HepG2 (cell line): ENCODE measurements around the gene MYO15A. TPM values are rescaled to one million over a fixed set of nuclear protein-coding genes. Genes with fewer than 3 reads are reported as not detected.

Source experiments
- ELF1 ChIP-seq: sonication (generic); formaldehyde crosslinking; IDR thresholded peaks from 2 replicates; pipeline ENCODE4 v1.4.0; 2020; ENCODE audit warnings: missing genetic modification reagents
- ESRRA ChIP-seq: sonication (generic); formaldehyde crosslinking; IDR thresholded peaks from 2 replicates; pipeline ENCODE4 v1.5.1; 2020; ENCODE audit warnings: mild to moderate bottlenecking, low read depth, missing genetic modification reagents
- MAX ChIP-seq: IDR thresholded peaks from 2 replicates; pipeline ENCODE4 v1.6.1; 2012; ENCODE audit warnings: inconsistent platforms
- MEIS1 ChIP-seq: sonication (generic); formaldehyde crosslinking; IDR thresholded peaks from 2 replicates; pipeline ENCODE4 v1.9.0; 2021; ENCODE audit warnings: mild to moderate bottlenecking, missing genetic modification reagents, moderate library complexity, borderline replicate concordance
- NCOA2 ChIP-seq: sonication (generic); formaldehyde crosslinking; IDR thresholded peaks from 2 replicates; pipeline ENCODE4 v1.8.0; 2022; ENCODE audit warnings: inconsistent platforms
- PHF21A ChIP-seq: sonication (generic); formaldehyde crosslinking; IDR thresholded peaks from 2 replicates; pipeline ENCODE4 v1.5.0; 2020; ENCODE audit warnings: mild to moderate bottlenecking, missing genetic modification reagents
- SALL1 ChIP-seq: sonication (generic); formaldehyde crosslinking; IDR thresholded peaks from 2 replicates; pipeline ENCODE4 v1.8.0; 2022; ENCODE audit warnings: mild to moderate bottlenecking, missing genetic modification reagents
- SMAD9 ChIP-seq: sonication (generic); formaldehyde crosslinking; IDR thresholded peaks from 2 replicates; pipeline ENCODE4 v1.5.1; 2020; ENCODE audit warnings: mild to moderate bottlenecking, missing genetic modification reagents
- SMC3 ChIP-seq: IDR thresholded peaks from 2 replicates; pipeline ENCODE4 v1.6.1; 2011; ENCODE audit warnings: low read length, improper control_type of control experiment
- SOX6 ChIP-seq, 2 experiments: fragments of 450-650 bp in 1 of 2; sonication (generic) in 1 of 2; formaldehyde crosslinking in 1 of 2; IDR thresholded peaks; 2 replicates each; pipeline versions ENCODE4 v1.4.0 to v1.6.1; 2017 to 2020; ENCODE audit warnings: antibody characterized with exemption in 1 of 2, mild to moderate bottlenecking in 1 of 2, missing genetic modification reagents in 1 of 2
- SRSF4 ChIP-seq: fragments of 200-400 bp; formaldehyde crosslinking; IDR thresholded peaks from one replicate; pipeline ENCODE4 v1.6.1; 2018; ENCODE audit warnings: mild to moderate bottlenecking, low read depth, low read length, moderate library complexity; ENCODE audit not compliant: poor library complexity, severe bottlenecking
- SRSF9 ChIP-seq: fragments of 200-400 bp; formaldehyde crosslinking; IDR thresholded peaks from 2 replicates; pipeline ENCODE4 v1.6.1; 2018; ENCODE audit warnings: borderline replicate concordance, mild to moderate bottlenecking, low read depth, low read length; ENCODE audit not compliant: insufficient read depth, poor library complexity, severe bottlenecking
- SSRP1 ChIP-seq: IDR thresholded peaks from 2 replicates; pipeline ENCODE4 v1.6.1; 2016; ENCODE audit warnings: control low read depth
- TP53 ChIP-seq: sonication (generic); formaldehyde crosslinking; conservative IDR thresholded peaks from 2 replicates; pipeline ENCODE4 v1.4.0; 2020; ENCODE audit warnings: missing genetic modification reagents
- ZBTB10 ChIP-seq: sonication (generic); formaldehyde crosslinking; IDR thresholded peaks from 2 replicates; pipeline ENCODE4 v1.4.0; 2020; ENCODE audit warnings: missing genetic modification reagents, borderline replicate concordance
- ZNF30 ChIP-seq: sonication (generic); formaldehyde crosslinking; IDR thresholded peaks from 2 replicates; pipeline ENCODE4 v1.5.0; 2020; ENCODE audit warnings: mild to moderate bottlenecking, missing genetic modification reagents
- ZNF367 ChIP-seq: sonication (generic); formaldehyde crosslinking; IDR thresholded peaks from 2 replicates; pipeline ENCODE4 v1.4.0; 2020; ENCODE audit warnings: missing genetic modification reagents, borderline replicate concordance
- ZNF543 ChIP-seq: sonication (generic); formaldehyde crosslinking; IDR thresholded peaks from 2 replicates; pipeline ENCODE4 v1.4.0; 2020; ENCODE audit warnings: mild to moderate bottlenecking, missing genetic modification reagents
- ZNF572 ChIP-seq: sonication (generic); formaldehyde crosslinking; IDR thresholded peaks from 2 replicates; pipeline ENCODE4 v1.5.1; 2020; ENCODE audit warnings: mild to moderate bottlenecking, missing genetic modification reagents
- ZNF660 ChIP-seq: sonication (generic); formaldehyde crosslinking; IDR thresholded peaks from 2 replicates; pipeline ENCODE4 v1.5.1; 2020; ENCODE audit warnings: mild to moderate bottlenecking, low read depth, missing genetic modification reagents, borderline replicate concordance
- ZNF7 ChIP-seq: IDR thresholded peaks from 2 replicates; pipeline ENCODE4 v1.6.1; 2016; ENCODE audit warnings: missing biosample characterization, missing genetic modification reagents
- polyA plus RNA-seq, 8 experiments: library from polyadenylated mRNA; depleted of rRNA in 3 of 8; stranded (reverse) in 7 of 8; unstranded in 1 of 8; fragments of >200 nt; fragmentation: Illumina TruSeq in 4 of 8; extraction: Trizol in 4 of 8; gene quantifications; 2 replicates each; pipeline versions ENCODE4 v1.2.1 to v1.2.3, GENCODE V29; 2011 to 2016; ENCODE audit warnings: low read depth in 4 of 8, missing spikeins in 1 of 8, mixed read lengths in 1 of 8; ENCODE audit not compliant: insufficient read depth in 1 of 8
- total RNA-seq, 5 experiments: library from RNA; depleted of rRNA; stranded (reverse); fragments of >200 nt; fragmentation: Illumina TruSeq; extraction: Trizol; gene quantifications; 2 replicates each; pipeline ENCODE4 v1.2.3, GENCODE V29; 2016; ENCODE audit warnings: low read depth in 1 of 5
- TF ChIP-seq, protein P1 (sequence below): sonication (generic); formaldehyde crosslinking; IDR thresholded peaks from 2 replicates; pipeline ENCODE4; 2020; ENCODE audit warnings: missing genetic modification reagents, mild to moderate bottlenecking, borderline replicate concordance
- TF ChIP-seq, protein P2 (sequence below): sonication (generic); formaldehyde crosslinking; IDR thresholded peaks from 2 replicates; pipeline ENCODE4 v1.5.0; 2020; ENCODE audit warnings: missing genetic modification reagents, mild to moderate bottlenecking, borderline replicate concordance

Gene MYO15A
- total and polyA plus RNA-seq, 2 of the 13 experiments (the other 11 are each of a cell fraction or from before 2014, with no cell fraction given) = 0.07 to 0.20 TPM

DNA sequence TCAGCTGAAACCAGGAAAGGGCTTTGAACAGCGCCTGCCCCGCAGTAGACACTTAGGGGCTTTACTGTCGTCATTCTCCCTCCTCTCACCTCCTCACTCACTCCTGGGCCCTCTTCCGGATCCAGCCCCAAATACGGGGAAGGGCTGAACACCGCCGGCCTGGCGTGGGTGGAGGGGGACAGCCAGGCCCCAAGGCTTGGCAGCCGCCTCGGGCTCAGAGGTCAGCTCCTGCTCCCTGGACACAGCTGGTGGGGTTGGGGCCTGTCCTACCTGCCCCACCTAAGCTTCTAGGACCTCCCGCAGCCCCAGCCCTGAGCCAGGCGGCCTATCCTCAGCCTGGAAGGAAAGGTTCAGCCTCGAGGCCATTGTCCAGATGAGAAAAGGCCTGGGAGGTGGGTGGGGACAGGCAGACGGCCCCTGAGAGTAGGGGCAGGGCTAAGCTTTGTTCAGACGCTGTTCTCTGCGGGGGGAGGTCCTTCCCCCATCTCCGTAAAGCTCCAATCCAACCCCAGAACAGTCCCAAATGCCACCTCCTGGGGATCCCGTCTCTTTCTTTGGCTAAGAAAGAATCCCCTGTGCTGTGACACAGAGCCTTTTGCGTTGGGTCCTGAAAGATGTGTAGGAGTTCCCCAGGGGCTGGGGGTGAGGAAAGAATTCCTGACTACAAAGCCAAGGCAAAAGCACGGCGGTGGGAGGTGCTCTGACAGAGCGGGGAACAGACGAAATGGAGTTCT lies 116.0 kb downstream of the MYO15A start (continued):
- TF ChIP-seq ZBTB10 (CRISPR knock-in tag) (no peak), MAX (peak; percentile 2; the same call in 1 of the 2 replicates), SMC3 (no peak), PHF21A (CRISPR knock-in tag) (peak; percentile 74), ZNF660 (CRISPR knock-in tag) (no peak), ZNF543 (CRISPR knock-in tag) (no peak), ESRRA (CRISPR knock-in tag) (no peak), SOX6 (IDR thresholded peaks at IDR 0.05) (no peak), SOX6 (CRISPR knock-in tag; IDR thresholded peaks at IDR 0.05) (peak; percentile 17; the same call in 1 of the 2 replicates), SRSF9 (no peak), SMAD9 (CRISPR knock-in tag) (no peak), ZNF7 (CRISPR knock-in tag) (no peak), TP53 (no peak), MEIS1 (CRISPR knock-in tag) (no peak), ZNF367 (CRISPR knock-in tag) (no peak), SALL1 (CRISPR knock-in tag) (peak; percentile 47; the same call in 1 of the 2 replicates), SSRP1 (CRISPR knock-in tag) (no peak), ZNF572 (CRISPR knock-in tag) (no peak), ELF1 (CRISPR knock-in tag) (peak; percentile 53; the same call in 1 of the 2 replicates), SRSF4 (no peak), ZNF30 (CRISPR knock-in tag) (no peak), NCOA2 (CRISPR knock-in tag) (no peak)
- TF ChIP-seq, protein P1, sequence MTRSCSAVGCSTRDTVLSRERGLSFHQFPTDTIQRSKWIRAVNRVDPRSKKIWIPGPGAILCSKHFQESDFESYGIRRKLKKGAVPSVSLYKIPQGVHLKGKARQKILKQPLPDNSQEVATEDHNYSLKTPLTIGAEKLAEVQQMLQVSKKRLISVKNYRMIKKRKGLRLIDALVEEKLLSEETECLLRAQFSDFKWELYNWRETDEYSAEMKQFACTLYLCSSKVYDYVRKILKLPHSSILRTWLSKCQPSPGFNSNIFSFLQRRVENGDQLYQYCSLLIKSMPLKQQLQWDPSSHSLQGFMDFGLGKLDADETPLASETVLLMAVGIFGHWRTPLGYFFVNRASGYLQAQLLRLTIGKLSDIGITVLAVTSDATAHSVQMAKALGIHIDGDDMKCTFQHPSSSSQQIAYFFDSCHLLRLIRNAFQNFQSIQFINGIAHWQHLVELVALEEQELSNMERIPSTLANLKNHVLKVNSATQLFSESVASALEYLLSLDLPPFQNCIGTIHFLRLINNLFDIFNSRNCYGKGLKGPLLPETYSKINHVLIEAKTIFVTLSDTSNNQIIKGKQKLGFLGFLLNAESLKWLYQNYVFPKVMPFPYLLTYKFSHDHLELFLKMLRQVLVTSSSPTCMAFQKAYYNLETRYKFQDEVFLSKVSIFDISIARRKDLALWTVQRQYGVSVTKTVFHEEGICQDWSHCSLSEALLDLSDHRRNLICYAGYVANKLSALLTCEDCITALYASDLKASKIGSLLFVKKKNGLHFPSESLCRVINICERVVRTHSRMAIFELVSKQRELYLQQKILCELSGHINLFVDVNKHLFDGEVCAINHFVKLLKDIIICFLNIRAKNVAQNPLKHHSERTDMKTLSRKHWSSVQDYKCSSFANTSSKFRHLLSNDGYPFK = no peak
- TF ChIP-seq, protein P2, sequence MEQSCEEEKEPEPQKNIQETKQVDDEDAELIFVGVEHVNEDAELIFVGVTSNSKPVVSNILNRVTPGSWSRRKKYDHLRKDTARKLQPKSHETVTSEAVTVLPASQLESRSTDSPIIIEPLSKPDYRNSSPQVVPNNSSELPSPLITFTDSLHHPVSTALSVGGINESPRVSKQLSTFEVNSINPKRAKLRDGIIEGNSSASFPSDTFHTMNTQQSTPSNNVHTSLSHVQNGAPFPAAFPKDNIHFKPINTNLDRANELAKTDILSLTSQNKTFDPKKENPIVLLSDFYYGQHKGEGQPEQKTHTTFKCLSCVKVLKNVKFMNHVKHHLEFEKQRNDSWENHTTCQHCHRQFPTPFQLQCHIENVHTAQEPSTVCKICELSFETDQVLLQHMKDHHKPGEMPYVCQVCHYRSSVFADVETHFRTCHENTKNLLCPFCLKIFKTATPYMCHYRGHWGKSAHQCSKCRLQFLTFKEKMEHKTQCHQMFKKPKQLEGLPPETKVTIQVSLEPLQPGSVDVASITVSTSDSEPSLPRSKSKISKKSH = peak; percentile 53; the same call in 1 of the 2 replicates
